Breast epithelium (tissue), 3 donors: ENCODE results near the gene DPP9.

Experiments
- CTCF ChIP-seq, 3 donors: fragments of 450-650 bp; IDR thresholded peaks; one replicate each; pipeline ENCODE4 v1.5.1; 2016 to 2017; ENCODE audit warnings: antibody characterized with exemption in 3 of 3, mild to moderate bottlenecking in 3 of 3, moderate library complexity in 3 of 3
- POLR2A ChIP-seq: fragments of 450-650 bp; IDR thresholded peaks from one replicate; pipeline ENCODE4 v1.6.1; 2016; ENCODE audit warnings: antibody characterized with exemption, mild to moderate bottlenecking, moderate library complexity
- POLR2AphosphoS5 ChIP-seq, 3 donors: sonication (generic); formaldehyde crosslinking; IDR thresholded peaks; one replicate each; pipeline ENCODE4 v1.6.1; 2017; ENCODE audit warnings: antibody characterized with exemption in 3 of 3

- TF ChIP-seq CTCF (IDR thresholded peaks at IDR 0.05) (peak in 1 of 3 donors; percentile 13), POLR2AphosphoS5 (IDR thresholded peaks at IDR 0.05) (no peak), POLR2A (no peak)
Measured at GRCh38 chr19:4660181-4660791, 63.4 kb downstream of the DPP9 start.
